NT2/D1 (cell line): Measurements from ENCODE around the gene TMIGD2.

Source experiments
- SUZ12 ChIP-seq: IDR thresholded peaks from 2 replicates; pipeline ENCODE4 v1.6.1; 2011; ENCODE audit not compliant: insufficient read length, insufficient read depth; ENCODE audit errors: extremely low read depth
- YY1 ChIP-seq: IDR thresholded peaks from 2 replicates; pipeline ENCODE4 v1.6.1; 2011; ENCODE audit not compliant: insufficient read length, insufficient read depth
- ZNF274 ChIP-seq: IDR thresholded peaks from 2 replicates; pipeline ENCODE4 v1.6.1; 2011; ENCODE audit warnings: mild to moderate bottlenecking, low read depth, low read length

- TF ChIP-seq YY1 (no peak), SUZ12 (no peak), ZNF274 (no peak)
Observed at GRCh38 chr19:4304538-4305256, 2.5 kb upstream of the TMIGD2 start, which contains the start of gene FSD1.
